Measurements from ENCODE around the gene TFPT. TPM values are rescaled to one million over a fixed set of nuclear protein-coding genes. Genes with fewer than 3 reads are reported as not detected.

The TFPT gene, protein sequence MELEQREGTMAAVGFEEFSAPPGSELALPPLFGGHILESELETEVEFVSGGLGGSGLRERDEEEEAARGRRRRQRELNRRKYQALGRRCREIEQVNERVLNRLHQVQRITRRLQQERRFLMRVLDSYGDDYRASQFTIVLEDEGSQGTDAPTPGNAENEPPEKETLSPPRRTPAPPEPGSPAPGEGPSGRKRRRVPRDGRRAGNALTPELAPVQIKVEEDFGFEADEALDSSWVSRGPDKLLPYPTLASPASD
- 10.2 TPM for total RNA-seq

DNA sequence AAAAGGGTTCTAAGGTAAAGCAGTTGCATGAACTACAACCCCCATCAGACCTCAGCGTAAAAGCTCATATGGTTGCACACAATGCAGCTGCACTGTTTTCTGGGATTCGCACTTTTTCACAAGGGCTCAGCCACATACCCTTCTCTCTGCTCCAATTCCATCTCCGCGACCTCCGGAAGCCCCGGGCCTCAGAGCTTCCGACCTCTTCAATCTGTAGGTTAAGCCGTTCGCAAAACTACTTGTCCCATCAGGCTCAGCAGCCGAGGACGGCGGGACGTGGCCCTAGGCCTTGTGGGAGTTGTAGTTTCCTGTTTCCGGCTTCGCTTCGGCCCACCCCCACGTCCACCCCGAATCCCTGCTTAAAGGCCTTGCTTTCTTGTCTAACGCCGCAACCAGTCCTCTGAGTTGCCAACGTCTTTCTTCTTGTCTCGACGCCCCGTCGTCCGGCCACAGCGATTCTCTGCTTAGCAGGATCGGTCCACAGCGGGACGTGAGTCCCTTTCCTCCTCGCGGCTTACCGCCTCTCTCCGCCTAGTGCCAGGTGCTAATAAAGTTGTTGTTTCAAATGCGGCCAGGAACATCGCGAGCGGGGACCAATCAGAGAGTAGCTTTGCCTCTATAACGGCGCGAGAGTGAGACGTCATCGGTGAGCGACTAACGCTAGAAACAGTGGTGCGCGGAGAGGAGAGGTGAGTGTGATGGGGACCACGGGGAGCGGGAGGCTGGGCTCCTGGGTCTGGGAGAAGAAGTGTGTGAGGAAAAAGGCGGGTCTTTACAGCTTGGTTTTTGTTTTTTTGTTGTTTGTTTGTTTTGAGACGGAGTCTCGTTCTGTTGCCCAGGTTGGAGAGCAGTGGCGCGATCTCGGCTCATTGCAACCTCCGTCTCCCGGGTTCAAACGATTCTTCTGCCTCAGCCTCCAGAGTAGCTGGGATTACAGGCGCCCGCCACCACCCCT lies at the start of gene TFPT, which contains the start of gene PRPF31:
Gene TFPT (minus strand): TSS at position 549 of the 955 bp plus-strand sequence. CDS start 388 bp downstream, at position 161.
Gene PRPF31 (plus strand): TSS at position 646 of the 955 bp plus-strand sequence. CDS start 2,525 bp downstream, outside the sequence.

DNA sequence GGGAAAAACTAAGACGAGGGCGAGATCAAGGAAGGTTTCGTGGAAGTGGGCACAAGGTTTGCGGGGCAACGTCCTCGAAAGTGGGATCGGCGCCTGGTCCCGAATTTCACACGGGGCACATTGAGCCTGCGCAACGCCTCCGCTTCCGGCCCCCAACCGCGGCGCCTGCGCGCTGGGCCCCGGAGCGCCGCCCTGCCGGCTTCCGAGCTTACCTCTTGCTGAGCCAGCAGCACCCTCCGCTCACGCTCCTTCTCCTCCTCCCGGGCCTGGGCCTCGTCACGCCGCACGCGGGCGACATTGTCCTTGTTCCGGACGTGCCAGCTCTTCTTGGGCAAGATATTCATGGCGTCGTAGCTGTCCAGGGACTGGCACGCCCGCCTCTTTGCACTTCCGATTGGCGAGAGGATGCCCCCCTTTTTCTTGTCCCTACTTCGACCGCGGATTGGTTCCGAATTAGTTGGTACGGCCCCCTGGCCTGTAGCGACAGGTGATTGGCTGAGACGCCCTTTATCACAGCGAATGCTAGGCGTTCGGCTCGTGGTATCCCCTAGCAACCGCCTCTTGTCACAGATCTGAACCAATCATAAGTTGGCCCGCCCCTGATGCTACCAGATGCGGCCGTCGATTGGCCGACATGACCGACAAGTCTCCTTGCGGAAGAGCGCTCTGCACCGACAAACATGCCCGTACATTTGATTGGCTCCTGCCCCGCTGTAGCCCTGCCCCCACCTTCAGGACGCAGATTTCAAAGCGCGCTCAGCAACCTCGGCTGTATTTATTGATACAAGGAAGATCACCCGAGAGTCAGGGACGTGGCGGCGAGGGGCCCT lies 44.1 kb upstream of the TFPT start, which contains the start of gene LENG1:
Gene LENG1 (minus strand): TSS at position 370 of the 830 bp plus-strand sequence. CDS start 26 bp downstream, at position 344.

DNA sequence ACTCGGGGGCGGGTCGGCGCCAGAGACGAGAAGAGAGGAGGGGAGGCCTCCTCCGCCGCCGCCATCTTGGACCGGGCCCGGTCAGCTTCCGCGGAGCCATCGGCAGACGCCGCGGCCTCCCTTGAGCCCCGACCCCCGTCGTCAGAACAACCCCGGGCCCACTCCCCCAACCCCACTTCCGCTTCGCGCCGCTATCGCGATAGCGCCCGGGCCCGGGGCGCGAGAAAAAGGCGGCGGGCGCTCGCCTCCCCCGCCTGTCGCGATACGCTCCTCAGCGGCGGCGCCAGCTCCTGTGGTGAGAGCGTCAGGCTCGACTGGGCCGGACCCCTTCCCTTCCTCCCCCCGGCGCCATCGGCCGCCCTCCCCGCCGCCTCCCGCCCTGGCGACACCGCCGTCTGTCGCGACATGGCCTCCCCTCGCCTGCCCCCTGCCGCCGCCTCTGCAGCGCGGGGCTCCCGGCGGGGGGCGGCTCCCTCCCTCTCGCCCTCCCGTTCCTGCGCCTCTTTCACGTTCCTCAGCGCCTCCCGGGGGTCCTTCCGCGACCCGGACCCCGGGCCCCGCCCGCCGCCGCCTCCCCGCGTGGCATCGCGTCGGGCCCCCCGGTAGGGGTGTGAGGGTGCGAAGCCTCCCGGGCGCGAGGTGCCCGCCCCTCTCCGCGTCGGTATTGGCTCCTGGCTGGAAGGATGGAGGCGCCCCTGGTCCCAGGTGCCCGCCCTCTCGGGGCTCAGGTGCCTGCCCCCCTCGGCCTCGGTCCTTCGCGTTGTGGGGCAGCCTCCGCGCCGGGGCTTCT lies 22.4 kb upstream of the TFPT start, which contains the start of gene CNOT3:
Gene CNOT3 (plus strand): TSS at position 64 of the 790 bp plus-strand sequence. CDS start 5,217 bp downstream, outside the sequence.

DNA sequence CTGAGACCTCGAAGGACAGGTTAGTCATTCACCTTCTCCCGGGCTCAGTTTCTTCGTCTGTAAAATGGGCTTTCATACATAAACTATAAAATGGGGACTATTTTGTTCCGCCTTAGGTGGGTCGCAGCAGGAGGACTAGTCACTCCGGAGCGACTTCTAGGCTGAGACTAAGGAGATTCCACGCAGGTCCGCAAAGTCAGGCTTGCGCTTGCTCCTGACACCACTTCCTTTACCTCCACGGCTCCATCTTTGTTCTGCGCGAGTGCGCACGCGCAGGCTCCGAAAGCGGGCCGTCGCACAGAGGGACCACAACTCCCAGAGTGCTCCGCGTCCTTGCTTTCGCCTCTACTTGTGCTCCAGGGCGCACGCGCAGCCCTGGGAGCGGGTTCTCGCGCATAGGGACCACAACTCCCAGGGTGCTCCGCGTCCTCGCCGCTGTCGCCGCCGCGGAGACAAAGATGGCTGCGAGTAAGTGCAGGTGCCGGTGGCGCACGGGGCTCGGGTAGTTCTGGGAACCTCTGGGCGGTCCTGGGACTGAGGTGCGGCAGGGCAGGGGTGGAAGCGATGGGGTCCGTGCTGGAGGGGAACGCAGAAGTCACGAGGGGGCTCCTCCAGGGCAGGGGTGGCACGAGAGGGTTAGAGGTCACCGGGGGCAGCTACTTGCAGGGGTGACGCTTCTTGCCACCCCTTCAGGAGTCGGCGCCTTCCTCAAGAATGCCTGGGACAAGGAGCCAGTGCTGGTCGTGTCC lies 12.9 kb downstream of the TFPT start, which contains the start of gene NDUFA3:
Gene NDUFA3 (plus strand): TSS at position 435 of the 749 bp plus-strand sequence. CDS start 24 bp downstream, at position 459.

DNA sequence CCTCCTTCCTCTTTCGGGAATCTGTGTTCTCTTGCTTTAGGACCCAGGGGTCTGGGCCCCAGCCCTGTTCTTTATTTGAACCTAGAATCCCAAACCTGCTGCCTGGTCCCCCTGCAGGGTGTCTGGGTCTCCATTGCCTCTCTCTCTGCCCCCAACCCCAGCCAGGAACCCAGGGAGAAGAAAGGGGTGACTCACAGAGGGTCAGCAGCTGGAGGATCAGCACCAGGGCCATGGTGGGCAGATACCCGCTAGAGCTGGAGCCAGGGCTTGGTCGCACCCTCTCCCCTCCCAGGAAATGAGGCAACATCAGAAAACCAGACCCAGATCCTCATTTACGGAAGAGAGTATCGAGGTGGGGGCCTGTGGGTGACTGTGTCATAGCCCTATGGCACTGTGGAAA lies 14.9 kb downstream of the TFPT start, which contains the start of gene OSCAR:
Gene OSCAR (minus strand): TSS at position 243 of the 400 bp plus-strand sequence. CDS start 11 bp downstream, at position 232.

DNA sequence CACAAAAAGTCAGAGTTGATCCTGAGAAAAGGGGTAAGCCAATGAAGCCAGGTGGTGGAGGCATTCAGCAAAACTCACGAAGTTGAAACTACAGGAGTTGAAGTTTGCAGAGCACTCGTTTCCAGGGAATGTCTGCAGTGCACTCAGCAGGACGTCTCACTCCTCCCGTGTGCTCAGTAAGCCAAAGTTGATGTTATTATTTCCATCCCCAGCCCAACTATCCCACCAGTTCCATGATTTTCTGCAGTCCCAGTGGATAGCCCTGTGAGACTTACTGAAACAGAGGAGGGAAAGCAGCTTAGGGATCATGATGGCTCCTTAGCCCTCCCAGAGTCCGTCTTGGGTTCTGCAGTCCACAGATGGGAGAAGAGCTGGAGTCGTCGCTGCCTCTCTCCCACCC lies 34.4 kb downstream of the TFPT start, which contains the start of gene TARM1:
Gene TARM1 (minus strand): TSS at position 334 of the 400 bp plus-strand sequence. CDS start 25 bp downstream, at position 309.

DNA sequence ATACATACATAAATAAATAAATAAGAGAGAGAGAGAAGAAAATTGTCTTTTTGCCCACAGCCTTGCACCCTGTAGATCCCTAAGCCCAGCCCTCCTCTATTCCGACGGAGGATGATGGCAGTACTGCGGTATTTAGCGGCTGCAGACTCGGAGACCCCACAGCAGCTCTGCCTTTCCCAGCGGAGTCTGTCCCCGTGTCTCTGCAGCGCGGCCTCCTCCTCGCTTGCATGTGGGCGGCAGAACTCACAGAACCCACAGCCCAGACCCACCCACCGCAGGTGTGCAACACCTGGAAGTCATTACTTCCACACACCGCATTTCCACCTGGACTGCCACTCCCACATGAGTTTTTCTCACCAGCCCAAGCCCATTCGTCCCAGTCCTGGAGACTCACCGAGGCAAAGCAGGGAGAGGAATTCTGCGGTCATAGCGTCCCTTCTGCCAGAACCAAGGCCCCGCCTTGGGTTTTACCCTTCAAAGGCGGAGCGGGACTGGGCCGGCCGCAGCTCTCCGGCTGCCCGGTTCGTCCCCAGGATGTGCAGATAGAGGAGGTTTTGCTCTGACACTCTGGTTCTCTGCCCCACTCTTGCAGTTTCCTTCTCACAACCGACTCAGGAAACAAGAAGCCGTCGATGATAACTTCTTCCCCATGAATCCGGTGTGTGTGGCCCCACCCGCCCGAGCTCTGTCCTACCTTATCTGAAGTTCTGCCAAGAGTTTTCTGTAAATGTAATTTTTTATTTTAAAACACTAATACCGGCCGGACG lies 51.9 kb downstream of the TFPT start, which contains the start of gene VSTM1:
Gene VSTM1 (minus strand): TSS at position 548 of the 767 bp plus-strand sequence. CDS start 120 bp downstream, at position 428.

Other genes with a start within 250 kb of the TFPT start
- 46.3 TPM for gene MYADM, start 247.8 kb downstream of the TFPT start, total RNA-seq
- 1.4 TPM for gene PRKCG, start 233.5 kb downstream of the TFPT start, total RNA-seq
- 0.76 TPM for gene CACNG7, start 206.4 kb downstream of the TFPT start, total RNA-seq
- 0.23 TPM for gene CACNG8, start 152.7 kb downstream of the TFPT start, total RNA-seq
- 5.7 TPM for gene CACNG6, start 124.0 kb downstream of the TFPT start, total RNA-seq
- gene VSTM1, start 51.8 kb downstream of the TFPT start, total RNA-seq: 2.9 TPM
- gene TARM1, start 34.3 kb downstream of the TFPT start, total RNA-seq: 0.18 TPM
- gene OSCAR, start 14.9 kb downstream of the TFPT start, total RNA-seq: 1.3 TPM
- 30.8 TPM for gene NDUFA3, start 12.8 kb downstream of the TFPT start, total RNA-seq
- 46.2 TPM for gene PRPF31, start 97 bp upstream of the TFPT start, total RNA-seq
- 11.9 TPM for gene CNOT3, start 22.1 kb upstream of the TFPT start, total RNA-seq
- 5.4 TPM for gene LENG1, start 44.1 kb upstream of the TFPT start, total RNA-seq
- gene TMC4, start 57.5 kb upstream of the TFPT start, total RNA-seq: 38.7 TPM
- 47.6 TPM for gene MBOAT7, start 73.9 kb upstream of the TFPT start, total RNA-seq
- 65.2 TPM for gene TSEN34, start 75.7 kb upstream of the TFPT start, total RNA-seq
- 2,181 TPM for gene RPS9, start 85.2 kb upstream of the TFPT start, total RNA-seq
- gene LILRB3, start 107.3 kb upstream of the TFPT start, total RNA-seq: 18.0 TPM
- gene LILRA6, start 127.1 kb upstream of the TFPT start, total RNA-seq: 3.3 TPM
- 4.0 TPM for gene LILRB5, start 141.6 kb upstream of the TFPT start, total RNA-seq
- gene LILRB2, start 165.5 kb upstream of the TFPT start, total RNA-seq: 4.2 TPM
- gene LILRA5, start 197.5 kb upstream of the TFPT start, total RNA-seq: 6.1 TPM
- 0.82 TPM for gene LILRA4, start 223.5 kb upstream of the TFPT start, total RNA-seq
- 13.8 TPM for gene LAIR1, start 249.3 kb upstream of the TFPT start, total RNA-seq